ENCODE results near the gene CNTRL. TPM values are rescaled to one million over a fixed set of nuclear protein-coding genes. Genes with fewer than 3 reads are reported as not detected.

Gene CNTRL
- total RNA-seq = 5.2 and 6.5 TPM in 2 replicates

GRCh38 chr9:121074370-121075250, at the start of gene CNTRL:
Gene CNTRL, plus strand, starts transcription at chr9:121074955. Its CDS starts 13,372 bp downstream, at chr9:121088327.

GRCh38 chr9:121050128-121050988, 24.4 kb upstream of the CNTRL start, which contains the start of gene C5:
Gene C5, minus strand, starts transcription at chr9:121050275. Its CDS starts 29 bp downstream, at chr9:121050246.

GRCh38 chr9:121201738-121202533, 127.2 kb downstream of the CNTRL start, which contains the start of gene RAB14:
Gene RAB14, minus strand, starts transcription at chr9:121201869. Its CDS starts 8,457 bp downstream, at chr9:121193412.

Other genes starting within 250 kb of the CNTRL start
- 14.1 and 21.8 TPM in 2 replicates for gene PSMD5, start 232.0 kb upstream of the CNTRL start, total RNA-seq
- gene PHF19, start 197.8 kb upstream of the CNTRL start, total RNA-seq = 15.9 and 17.3 TPM in 2 replicates
- gene TRAF1, start 148.2 kb upstream of the CNTRL start, total RNA-seq = 2.4 and 3.8 TPM in 2 replicates
- gene C5, start 24.7 kb upstream of the CNTRL start, total RNA-seq = 3.9 and 5.7 TPM in 2 replicates
- 10.0 and 20.5 TPM in 2 replicates for gene RAB14, start 126.9 kb downstream of the CNTRL start, total RNA-seq
- 629 and 992 TPM in 2 replicates for gene GSN, start 193.2 kb downstream of the CNTRL start, total RNA-seq

Measured in bronchial smooth muscle cell (primary cell).